Muscle layer of colon (tissue), 2 donors: Measurements from ENCODE around the gene MYO1H.
"Not testable (repeated sequence)": the region's sequence is repeated elsewhere in the genome, so short reads cannot be mapped to it uniquely, and the experiment has no call there.

Source experiments
- H3K27ac ChIP-seq: one replicate; pipeline ENCODE4 v1.7.0; 2013; ENCODE audit warnings: low read depth, mild to moderate bottlenecking, low read length, moderate library complexity
- H3K27me3 ChIP-seq, 2 donors: one replicate each; pipeline ENCODE4 v1.7.0; 2013; ENCODE audit warnings: low read length in 2 of 2, mild to moderate bottlenecking in 2 of 2; ENCODE audit not compliant: insufficient read depth in 2 of 2, control insufficient read depth in 1 of 2
- H3K36me3 ChIP-seq: one replicate; pipeline ENCODE4 v1.7.0; 2013; ENCODE audit warnings: mild to moderate bottlenecking, low read length; ENCODE audit not compliant: insufficient read depth
- H3K4me1 ChIP-seq: one replicate; pipeline ENCODE4 v1.7.0; 2013; ENCODE audit warnings: mild to moderate bottlenecking, low read length; ENCODE audit not compliant: insufficient read depth
- H3K4me3 ChIP-seq, 2 donors: one replicate each; pipeline ENCODE4 v1.7.0; 2013; ENCODE audit warnings: low read length in 2 of 2, low read depth in 1 of 2, mild to moderate bottlenecking in 1 of 2, moderate library complexity in 1 of 2
- H3K9ac ChIP-seq: one replicate; pipeline ENCODE4 v1.7.0; 2013; ENCODE audit warnings: low read length
- H3K9me3 ChIP-seq: one replicate; pipeline ENCODE4 v1.7.0; 2013; ENCODE audit warnings: mild to moderate bottlenecking, low read length
- donor health status: abdominal sarcoma.
- donor health status: Adenocarcinoma of cecum.

MYO1H gene

GRCh38 chr12:109386059-109386433 is 38.3 kb downstream of the MYO1H start:
- H3K27me3 ChIP-seq, result no peaks in the 10 kb centered on the region
- H3K4me3 ChIP-seq, result no peak overlapping the region
- peaks cover 12% of the 10 kb centered on the region for H3K4me1 ChIP-seq
- no peaks in the 10 kb centered on the region for H3K36me3 ChIP-seq
- H3K9ac ChIP-seq, result no peak overlapping the region
- H3K27ac ChIP-seq, result no peak overlapping the region
- no peaks in the 10 kb centered on the region for H3K9me3 ChIP-seq

DNA sequence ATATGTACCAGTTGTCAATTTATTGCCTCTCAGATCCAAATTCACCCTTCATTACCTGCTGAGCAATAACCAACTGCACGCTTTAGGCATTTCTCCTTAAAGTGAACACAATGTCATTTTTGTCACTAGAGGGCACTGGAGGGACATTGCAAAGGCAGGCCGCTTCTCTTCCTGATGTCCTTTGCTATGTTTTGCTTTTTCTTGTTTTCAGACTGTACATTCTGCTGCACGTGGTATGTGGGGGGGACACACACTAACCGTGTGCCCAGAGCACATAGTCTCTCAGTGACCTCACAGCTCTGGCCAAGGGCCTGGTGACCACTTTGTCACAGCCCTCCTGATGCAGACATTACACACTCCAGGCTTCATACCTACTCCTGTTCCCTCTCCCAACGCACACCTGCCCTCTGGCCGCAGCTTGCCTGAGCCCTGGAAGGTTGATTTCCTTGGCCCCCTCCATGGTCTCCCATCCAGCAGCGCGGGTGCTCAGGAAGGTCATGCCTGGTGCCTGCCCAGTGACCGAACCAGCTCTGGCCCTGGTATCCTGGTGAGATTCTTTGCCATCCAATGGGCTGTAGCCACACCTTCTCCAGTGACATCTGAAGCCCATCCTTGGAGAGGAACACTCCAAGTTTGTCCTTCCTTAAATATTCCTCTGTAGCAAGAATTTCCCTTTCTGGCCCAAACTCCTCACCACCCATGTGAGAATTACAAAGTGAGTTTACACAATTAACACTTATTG is 39.9 kb downstream of the MYO1H start:
- Histone ChIP-seq H3K9me3 (no peaks in the 10 kb centered on the region), H3K9ac (no peak overlapping the region), H3K36me3 (no peaks in the 10 kb centered on the region), H3K27ac (no peak overlapping the region), H3K4me3 (no peak overlapping the region), H3K4me1 (peaks cover 12% of the 10 kb centered on the region), H3K27me3 (no peaks in the 10 kb centered on the region)

GRCh38 chr12:109388167-109388563 is 40.5 kb downstream of the MYO1H start:
- no peak overlapping the region for H3K4me3 ChIP-seq
- H3K27me3 ChIP-seq, result no peaks in the 10 kb centered on the region
- no peak overlapping the region for H3K27ac ChIP-seq
- H3K9me3 ChIP-seq, result no peaks in the 10 kb centered on the region
- no peak overlapping the region for H3K9ac ChIP-seq
- H3K36me3 ChIP-seq, result no peaks in the 10 kb centered on the region
- H3K4me1 ChIP-seq, result peaks cover 12% of the 10 kb centered on the region

DNA sequence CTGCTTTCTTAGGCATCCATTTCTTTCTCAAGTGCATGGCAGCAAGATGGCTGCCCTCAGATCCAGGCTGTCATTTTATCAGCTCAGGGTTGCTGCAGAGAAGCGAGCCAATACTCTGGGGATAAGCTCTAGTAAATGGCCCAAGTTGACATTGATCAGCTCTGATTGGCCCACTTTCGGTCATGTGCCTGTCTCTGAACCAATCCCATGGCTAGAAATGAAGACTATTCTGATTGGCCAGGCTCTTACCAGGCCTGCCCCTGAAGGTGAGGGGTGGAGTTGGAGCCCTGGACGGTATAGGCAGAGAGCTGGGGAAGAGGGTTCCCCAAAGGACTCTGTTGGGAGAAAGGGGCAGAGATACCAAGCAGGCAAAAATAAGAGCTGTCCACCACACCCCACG is 41.4 kb downstream of the MYO1H start:
- H3K4me3 ChIP-seq, result no peak overlapping the region
- H3K27me3 ChIP-seq, result no peaks in the 10 kb centered on the region
- no peak overlapping the region for H3K9ac ChIP-seq
- H3K27ac ChIP-seq, result no peak overlapping the region
- no peaks in the 10 kb centered on the region for H3K36me3 ChIP-seq
- no peaks in the 10 kb centered on the region for H3K9me3 ChIP-seq
- H3K4me1 ChIP-seq, result peaks cover 12% of the 10 kb centered on the region

DNA sequence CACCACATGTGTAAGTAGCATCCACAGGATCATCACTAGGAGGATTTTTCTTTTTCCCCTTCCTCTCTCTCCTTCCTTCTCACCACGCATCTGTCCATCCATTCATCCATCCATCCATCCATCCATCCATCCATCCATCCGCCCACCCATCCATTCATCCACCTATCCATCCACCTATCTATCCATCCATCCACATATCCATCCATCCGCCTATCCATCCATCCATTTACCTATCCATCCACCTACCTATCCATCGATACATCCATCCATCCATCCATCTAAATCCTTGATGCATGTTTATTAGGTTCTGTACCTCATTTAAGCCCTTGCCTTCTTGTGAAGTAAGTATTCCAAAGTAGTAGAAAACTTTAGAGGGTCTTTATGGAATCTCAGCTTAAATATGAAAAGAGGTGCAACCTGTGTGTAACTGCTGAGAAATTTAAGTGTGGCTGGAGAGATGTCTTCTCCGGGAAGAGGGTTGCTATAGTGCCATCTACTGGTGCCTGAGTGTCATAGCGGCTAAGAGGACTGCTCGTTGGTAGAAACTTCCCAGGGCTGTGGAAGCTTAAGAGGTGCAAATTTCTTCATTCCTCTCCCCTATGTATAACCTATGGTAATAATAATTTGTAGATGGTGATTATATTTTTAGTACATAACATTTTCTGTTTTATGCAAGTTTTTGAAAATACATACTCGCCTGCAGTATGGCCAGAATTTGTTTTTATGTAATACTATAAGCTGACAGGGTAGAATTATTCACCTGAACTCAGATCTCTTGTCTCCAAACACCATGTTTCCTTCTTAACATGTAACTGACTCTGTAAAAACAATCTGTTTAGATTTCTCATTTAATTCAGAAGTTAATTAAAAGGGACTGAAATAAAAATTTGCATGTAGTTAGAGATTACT is 46.0 kb downstream of the MYO1H start:
- H3K4me1 ChIP-seq, result no peaks in the 10 kb centered on the region
- no peaks in the 10 kb centered on the region for H3K36me3 ChIP-seq
- no peaks in the 10 kb centered on the region for H3K27me3 ChIP-seq
- H3K27ac ChIP-seq, result no peak overlapping the region
- no peak overlapping the region for H3K9ac ChIP-seq
- H3K4me3 ChIP-seq, result no peak overlapping the region
- H3K9me3 ChIP-seq, result no peaks in the 10 kb centered on the region

DNA sequence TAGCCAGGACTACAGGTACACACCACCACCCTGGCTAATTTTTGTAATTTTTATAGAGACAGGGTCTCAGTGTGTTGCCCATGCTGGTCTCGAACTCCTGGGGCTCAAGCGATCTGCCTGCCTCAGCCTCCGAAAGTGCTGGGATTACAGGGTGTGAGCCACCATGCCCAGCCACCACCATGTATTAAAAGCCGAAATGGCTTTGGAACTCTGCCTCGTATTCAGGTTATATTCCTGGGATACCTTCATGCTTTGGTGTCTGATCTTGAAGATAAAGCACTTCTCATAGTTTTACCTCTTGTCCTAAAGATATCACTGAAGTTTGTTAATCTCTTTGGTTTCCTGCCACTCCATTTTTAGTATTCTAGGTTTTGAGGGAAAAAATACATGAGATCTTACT is 47.2 kb downstream of the MYO1H start:
- Histone ChIP-seq H3K4me1 (no peaks in the 10 kb centered on the region), H3K9me3 (no peaks in the 10 kb centered on the region), H3K36me3 (no peaks in the 10 kb centered on the region), H3K4me3 (no peak overlapping the region), H3K27me3 (no peaks in the 10 kb centered on the region), H3K9ac (no peak overlapping the region), H3K27ac (no peak overlapping the region)

DNA sequence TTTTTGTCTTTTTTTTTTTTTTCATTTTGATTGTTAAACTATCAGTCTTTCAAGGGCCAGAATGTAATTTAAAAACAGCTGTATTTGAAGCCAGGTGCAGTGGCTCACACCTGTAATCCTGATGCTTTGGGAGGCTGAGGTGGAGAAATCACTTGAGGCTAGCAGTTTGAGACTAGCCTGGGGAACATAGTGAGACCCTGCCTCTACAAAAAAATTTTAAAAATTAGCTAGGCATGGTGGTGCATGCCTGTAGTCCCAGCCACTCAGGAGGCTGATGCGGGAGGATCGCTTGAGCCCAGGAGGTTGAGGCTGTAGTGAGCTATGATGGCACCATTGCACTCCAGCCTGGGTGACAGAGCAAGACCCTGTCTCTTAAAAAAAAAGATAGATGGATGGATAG is 57.1 kb downstream of the MYO1H start:
- not testable (repeated sequence) for H3K4me3 ChIP-seq, H3K36me3 ChIP-seq, H3K27me3 ChIP-seq, H3K4me1 ChIP-seq, H3K9me3 ChIP-seq, H3K9ac ChIP-seq, H3K27ac ChIP-seq

- not testable (repeated sequence) for H3K27me3 ChIP-seq, H3K9ac ChIP-seq, H3K4me3 ChIP-seq, H3K36me3 ChIP-seq, H3K4me1 ChIP-seq, H3K9me3 ChIP-seq, H3K27ac ChIP-seq
Observed at GRCh38 chr12:109406147-109406546, 58.4 kb downstream of the MYO1H start.

DNA sequence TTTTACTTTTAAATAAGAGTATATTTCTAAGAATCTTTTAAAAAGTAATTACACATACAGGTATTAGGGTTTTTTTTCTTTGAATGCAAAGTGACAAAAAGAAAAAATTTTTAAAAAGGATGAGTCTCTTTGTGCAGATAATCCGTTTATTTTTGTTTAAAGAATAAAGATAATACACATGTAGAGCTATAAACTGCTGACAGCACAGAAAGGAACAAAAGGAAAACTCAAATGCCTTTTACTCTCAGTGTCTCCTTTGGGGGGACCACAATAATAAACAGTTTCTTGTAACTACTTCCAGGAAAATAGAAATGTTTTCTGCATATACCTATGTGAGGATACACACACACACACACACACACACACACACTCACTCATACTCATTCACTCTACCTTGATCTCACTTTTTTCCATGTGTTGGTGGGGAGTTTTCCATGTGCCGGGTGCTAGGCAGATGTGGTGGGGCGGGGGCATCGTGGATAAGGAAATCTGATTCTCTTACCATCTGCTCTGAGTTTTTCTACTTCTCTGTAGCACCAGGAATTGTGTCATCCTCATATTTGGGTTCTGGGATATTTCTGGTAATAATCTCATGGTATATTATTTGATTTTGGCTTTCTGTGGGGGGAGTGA is 71.3 kb downstream of the MYO1H start:
- Histone ChIP-seq H3K4me3 (no peak overlapping the region), H3K4me1 (no peaks in the 10 kb centered on the region), H3K27ac (no peak overlapping the region), H3K36me3 (no peaks in the 10 kb centered on the region), H3K27me3 (no peaks in the 10 kb centered on the region), H3K9ac (no peak overlapping the region), H3K9me3 (no peaks in the 10 kb centered on the region)

GRCh38 chr12:109421355-109422087 is 73.8 kb downstream of the MYO1H start:
- no peaks in the 10 kb centered on the region for H3K9me3 ChIP-seq
- no peaks in the 10 kb centered on the region for H3K36me3 ChIP-seq
- H3K9ac ChIP-seq, result no peak overlapping the region
- H3K4me1 ChIP-seq, result no peaks in the 10 kb centered on the region
- no peaks in the 10 kb centered on the region for H3K27me3 ChIP-seq
- H3K4me3 ChIP-seq, result no peak overlapping the region
- H3K27ac ChIP-seq, result no peak overlapping the region

DNA sequence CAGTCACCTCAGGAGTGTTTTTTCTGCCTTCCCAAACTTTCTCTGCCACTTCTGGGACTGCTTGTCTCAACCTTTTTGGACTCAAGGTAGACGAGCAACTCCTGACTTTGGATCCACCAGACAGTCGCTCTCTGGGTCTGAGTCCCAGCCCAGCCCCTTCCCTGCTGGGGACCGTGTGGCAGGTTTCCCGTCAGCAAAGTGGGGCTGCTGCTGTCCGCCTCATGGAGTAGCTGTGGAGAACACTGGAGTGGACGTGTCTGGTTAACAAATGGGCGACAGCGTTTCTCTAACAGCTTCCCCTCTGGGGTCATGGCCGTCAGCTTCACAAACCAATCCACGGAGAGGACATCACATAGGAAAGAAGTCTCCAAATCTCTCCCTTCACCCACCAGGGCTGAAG is 74.6 kb downstream of the MYO1H start:
- H3K27me3 ChIP-seq, result no peaks in the 10 kb centered on the region
- no peak overlapping the region for H3K27ac ChIP-seq
- H3K9me3 ChIP-seq, result no peaks in the 10 kb centered on the region
- no peaks in the 10 kb centered on the region for H3K4me1 ChIP-seq
- H3K9ac ChIP-seq, result no peak overlapping the region
- H3K4me3 ChIP-seq, result no peak overlapping the region
- no peaks in the 10 kb centered on the region for H3K36me3 ChIP-seq
